ENCODE data around the gene MOB3A. TPM values are rescaled to one million over a fixed set of nuclear protein-coding genes. Genes with fewer than 3 reads are reported as not detected.

The MOB3A gene
- total RNA-seq, 1 donor from 2014 or later, result 15.8 TPM

GRCh38 chr19:2048104-2048958 lies 47.8 kb downstream of the MOB3A start:
- TF ChIP-seq CTCF (IDR thresholded peaks at IDR 0.05; ENCODE audit: insufficient read depth, low read length, severe bottlenecking), result no peak
- peaks cover 61% of the 10 kb centered on the region for H3K36me3 ChIP-seq (ENCODE audit: control insufficient read depth, insufficient read depth, low read length)
- FAIRE-seq (no peak), DNase-seq (ENCODE audit: low read depth) (no peak)
- H3K4me3 ChIP-seq (ENCODE audit: low read depth, low read length), result peak overlapping the region; percentile 80
- H3K27me3 ChIP-seq (ENCODE audit: control insufficient read depth, insufficient read depth, low read length), result no peaks in the 10 kb centered on the region

- TF ChIP-seq CTCF (IDR thresholded peaks at IDR 0.05; ENCODE audit: insufficient read depth, low read length, severe bottlenecking), result no peak
- DNase-seq (ENCODE audit: low read depth) (no peak), FAIRE-seq (no peak)
- Histone ChIP-seq H3K27me3 (ENCODE audit: control insufficient read depth, insufficient read depth, low read length) (no peaks in the 10 kb centered on the region), H3K4me3 (ENCODE audit: low read depth, low read length) (no peak overlapping the region), H3K36me3 (ENCODE audit: control insufficient read depth, insufficient read depth, low read length) (peaks cover 69% of the 10 kb centered on the region)
These were observed 48.5 kb downstream of the MOB3A start for GRCh38 chr19:2047449-2048103.

- DNase-seq (ENCODE audit: low read depth) (no peak), FAIRE-seq (no peak)
- H3K36me3 ChIP-seq (ENCODE audit: control insufficient read depth, insufficient read depth, low read length), result peaks cover 73% of the 10 kb centered on the region
- TF ChIP-seq CTCF (IDR thresholded peaks at IDR 0.05; ENCODE audit: insufficient read depth, low read length, severe bottlenecking), result no peak
- no peaks in the 10 kb centered on the region for H3K27me3 ChIP-seq (ENCODE audit: control insufficient read depth, insufficient read depth, low read length)
- H3K4me3 ChIP-seq (ENCODE audit: low read depth, low read length), result no peak overlapping the region
These were observed 49.1 kb downstream of the MOB3A start for GRCh38 chr19:2047076-2047448.

GRCh38 chr19:2046046-2046907 lies 49.8 kb downstream of the MOB3A start:
- Histone ChIP-seq H3K27me3 (ENCODE audit: control insufficient read depth, insufficient read depth, low read length) (no peaks in the 10 kb centered on the region), H3K36me3 (ENCODE audit: control insufficient read depth, insufficient read depth, low read length) (peaks cover 80% of the 10 kb centered on the region), H3K4me3 (ENCODE audit: low read depth, low read length) (no peak overlapping the region)
- DNase-seq (ENCODE audit: low read depth) (no peak), FAIRE-seq (no peak)
- no peak for TF ChIP-seq CTCF (IDR thresholded peaks at IDR 0.05; ENCODE audit: insufficient read depth, low read length, severe bottlenecking)

GRCh38 chr19:2045501-2046045 lies 50.6 kb downstream of the MOB3A start:
- TF ChIP-seq CTCF (IDR thresholded peaks at IDR 0.05; ENCODE audit: insufficient read depth, low read length, severe bottlenecking), result no peak
- no peak overlapping the region for H3K4me3 ChIP-seq (ENCODE audit: low read depth, low read length)
- FAIRE-seq, result no peak
- DNase-seq (ENCODE audit: low read depth), result no peak
- H3K36me3 ChIP-seq (ENCODE audit: control insufficient read depth, insufficient read depth, low read length), result peaks cover 87% of the 10 kb centered on the region
- no peaks in the 10 kb centered on the region for H3K27me3 ChIP-seq (ENCODE audit: control insufficient read depth, insufficient read depth, low read length)

Data from bronchial epithelial cell (primary cell).